Fibroblast of lung (primary cell): ENCODE results near the gene CNTFR.

Experiments
- EZH2 ChIP-seq: IDR thresholded peaks from 2 replicates; pipeline ENCODE4 v1.5.1; 2012; ENCODE audit warnings: low read length, control low read depth, mild to moderate bottlenecking; ENCODE audit errors: missing control alignments
- TF ChIP-seq, protein P1 (sequence below), 2 donors: IDR thresholded peaks in 1 of 2; conservative IDR thresholded peaks in 1 of 2; 1 replicate in 1 of 2; 2 replicates in 1 of 2; pipeline ENCODE4 v1.5.1; 2011 to 2012; ENCODE audit warnings: low read length in 2 of 2, control low read depth in 1 of 2, inconsistent platforms in 1 of 2, low read depth in 1 of 2, mild to moderate bottlenecking in 1 of 2

DNA sequence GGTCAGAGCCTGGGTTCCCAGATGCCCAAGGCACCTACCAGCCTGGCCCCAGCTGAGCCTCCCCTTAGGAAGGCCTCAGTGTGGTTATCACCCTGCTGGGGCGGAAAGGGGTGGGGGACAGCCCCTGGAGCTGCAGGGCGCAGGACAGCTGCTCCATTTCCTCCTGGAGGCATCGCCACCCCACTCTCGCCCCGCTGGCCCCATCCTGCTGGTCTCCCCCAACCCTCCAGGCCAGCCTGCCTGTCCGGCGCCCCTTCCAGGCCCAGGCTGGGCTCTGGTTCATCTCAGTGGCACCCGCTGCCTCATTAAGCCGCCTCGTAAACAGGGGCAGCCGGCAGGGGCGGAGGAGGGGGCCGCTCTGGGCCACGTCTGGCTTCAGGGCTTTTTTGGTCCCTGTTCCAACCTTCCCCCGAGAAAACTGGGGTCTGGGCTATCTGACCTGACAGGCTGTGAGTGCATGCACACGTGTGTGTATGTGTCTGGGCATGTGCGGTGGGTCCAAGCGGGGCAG, 36.0 kb downstream of the CNTFR start:
- TF ChIP-seq EZH2 = no peak
- TF ChIP-seq, protein P1, sequence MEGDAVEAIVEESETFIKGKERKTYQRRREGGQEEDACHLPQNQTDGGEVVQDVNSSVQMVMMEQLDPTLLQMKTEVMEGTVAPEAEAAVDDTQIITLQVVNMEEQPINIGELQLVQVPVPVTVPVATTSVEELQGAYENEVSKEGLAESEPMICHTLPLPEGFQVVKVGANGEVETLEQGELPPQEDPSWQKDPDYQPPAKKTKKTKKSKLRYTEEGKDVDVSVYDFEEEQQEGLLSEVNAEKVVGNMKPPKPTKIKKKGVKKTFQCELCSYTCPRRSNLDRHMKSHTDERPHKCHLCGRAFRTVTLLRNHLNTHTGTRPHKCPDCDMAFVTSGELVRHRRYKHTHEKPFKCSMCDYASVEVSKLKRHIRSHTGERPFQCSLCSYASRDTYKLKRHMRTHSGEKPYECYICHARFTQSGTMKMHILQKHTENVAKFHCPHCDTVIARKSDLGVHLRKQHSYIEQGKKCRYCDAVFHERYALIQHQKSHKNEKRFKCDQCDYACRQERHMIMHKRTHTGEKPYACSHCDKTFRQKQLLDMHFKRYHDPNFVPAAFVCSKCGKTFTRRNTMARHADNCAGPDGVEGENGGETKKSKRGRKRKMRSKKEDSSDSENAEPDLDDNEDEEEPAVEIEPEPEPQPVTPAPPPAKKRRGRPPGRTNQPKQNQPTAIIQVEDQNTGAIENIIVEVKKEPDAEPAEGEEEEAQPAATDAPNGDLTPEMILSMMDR (conservative IDR thresholded peaks at IDR 0.05 in 1 of 2, IDR thresholded peaks at IDR 0.05 in 1 of 2; ENCODE audit: low read depth in 1 of 2, low read length in 2 of 2) = no peak
